ENCODE data around the gene SNU13. TPM values are rescaled to one million over a fixed set of nuclear protein-coding genes. Genes with fewer than 3 reads are reported as not detected.

Gene SNU13
- total and polyA plus RNA-seq, 7 donors = 69.8 to 146 (median 105) TPM

DNA sequence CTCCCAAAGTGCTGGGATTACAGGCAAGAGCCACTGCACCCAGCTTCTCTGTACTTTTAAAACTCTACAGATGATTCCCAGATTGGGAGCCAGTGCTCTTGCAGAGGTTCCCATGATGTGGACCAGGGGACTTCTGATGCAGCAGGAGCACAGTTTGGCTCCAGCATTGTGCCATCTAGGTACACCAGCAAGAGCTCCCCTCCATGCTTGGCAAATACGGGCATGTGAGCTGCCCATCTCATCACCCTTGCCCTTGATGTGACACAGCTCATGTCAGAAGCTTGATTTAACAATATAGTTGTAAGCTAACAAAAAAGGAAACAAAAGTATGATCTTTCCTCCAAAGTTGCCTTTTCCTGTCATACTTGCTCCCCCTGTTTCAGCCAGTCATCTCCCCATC, 28.7 kb downstream of the SNU13 start:
- H3K9me3 ChIP-seq = no peaks in the 10 kb centered on the region
- H3K36me3 ChIP-seq = peaks cover 76 to 100% (median 90%) of the 10 kb centered on the region in 4 donors
- no peak overlapping the region for H3K4me3 ChIP-seq
- WGBS, 2 donors = 90 to 93% methylated on average over 1 of the region's 1 CpG
- no peak for TF ChIP-seq POLR2AphosphoS5 (IDR thresholded peaks at IDR 0.05)
- no peak for TF ChIP-seq POLR2A (IDR thresholded peaks at IDR 0.05)
- TF ChIP-seq EP300 (IDR thresholded peaks at IDR 0.05) = no peak
- TF ChIP-seq, protein P1, sequence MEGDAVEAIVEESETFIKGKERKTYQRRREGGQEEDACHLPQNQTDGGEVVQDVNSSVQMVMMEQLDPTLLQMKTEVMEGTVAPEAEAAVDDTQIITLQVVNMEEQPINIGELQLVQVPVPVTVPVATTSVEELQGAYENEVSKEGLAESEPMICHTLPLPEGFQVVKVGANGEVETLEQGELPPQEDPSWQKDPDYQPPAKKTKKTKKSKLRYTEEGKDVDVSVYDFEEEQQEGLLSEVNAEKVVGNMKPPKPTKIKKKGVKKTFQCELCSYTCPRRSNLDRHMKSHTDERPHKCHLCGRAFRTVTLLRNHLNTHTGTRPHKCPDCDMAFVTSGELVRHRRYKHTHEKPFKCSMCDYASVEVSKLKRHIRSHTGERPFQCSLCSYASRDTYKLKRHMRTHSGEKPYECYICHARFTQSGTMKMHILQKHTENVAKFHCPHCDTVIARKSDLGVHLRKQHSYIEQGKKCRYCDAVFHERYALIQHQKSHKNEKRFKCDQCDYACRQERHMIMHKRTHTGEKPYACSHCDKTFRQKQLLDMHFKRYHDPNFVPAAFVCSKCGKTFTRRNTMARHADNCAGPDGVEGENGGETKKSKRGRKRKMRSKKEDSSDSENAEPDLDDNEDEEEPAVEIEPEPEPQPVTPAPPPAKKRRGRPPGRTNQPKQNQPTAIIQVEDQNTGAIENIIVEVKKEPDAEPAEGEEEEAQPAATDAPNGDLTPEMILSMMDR (IDR thresholded peaks at IDR 0.05) = no peak
- H3K27me3 ChIP-seq = no peaks in the 10 kb centered on the region
- intact Hi-C loops (cut with DNase I) = no loop called here
- no peak for DNase-seq
- H3K4me1 ChIP-seq = no peaks in the 10 kb centered on the region
- H3K27ac ChIP-seq = no peak overlapping the region

DNA sequence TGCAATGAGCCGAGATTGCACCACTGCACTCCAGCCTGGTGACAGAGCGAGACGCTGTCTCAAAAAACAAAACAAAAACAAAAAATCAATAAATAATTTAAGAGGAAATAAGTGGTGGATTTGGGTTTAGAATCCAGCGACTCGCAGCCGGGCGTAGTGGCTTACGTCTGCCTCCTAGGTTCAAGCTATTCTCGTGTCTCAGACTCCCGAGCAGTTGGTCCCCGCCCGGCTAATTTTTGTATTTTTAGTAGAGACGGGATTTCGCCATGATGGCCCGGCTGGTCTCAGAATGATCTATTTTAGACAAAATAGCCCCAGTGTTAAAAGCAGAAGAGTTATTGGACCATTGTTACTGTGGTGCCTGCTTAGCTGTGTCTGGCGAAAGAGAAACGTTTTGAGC, 29.8 kb downstream of the SNU13 start:
- Histone ChIP-seq H3K4me1 (no peaks in the 10 kb centered on the region), H3K27me3 (no peaks in the 10 kb centered on the region), H3K36me3 (peaks cover 87 to 100% (median 94%) of the 10 kb centered on the region in 4 donors), H3K4me3 (no peak overlapping the region), H3K27ac (no peak overlapping the region), H3K9me3 (no peaks in the 10 kb centered on the region)
- whole genome bisulfite sequencing, 2 donors = 96% methylated on average over 17 of the region's 17 CpGs
- DNase-seq = no peak
- TF ChIP-seq EP300 (IDR thresholded peaks at IDR 0.05) (no peak), POLR2A (IDR thresholded peaks at IDR 0.05) (no peak), POLR2AphosphoS5 (IDR thresholded peaks at IDR 0.05) (no peak)
- TF ChIP-seq, protein P1 (IDR thresholded peaks at IDR 0.05) = no peak
- intact Hi-C loops (cut with DNase I) = no loop called here

DNA sequence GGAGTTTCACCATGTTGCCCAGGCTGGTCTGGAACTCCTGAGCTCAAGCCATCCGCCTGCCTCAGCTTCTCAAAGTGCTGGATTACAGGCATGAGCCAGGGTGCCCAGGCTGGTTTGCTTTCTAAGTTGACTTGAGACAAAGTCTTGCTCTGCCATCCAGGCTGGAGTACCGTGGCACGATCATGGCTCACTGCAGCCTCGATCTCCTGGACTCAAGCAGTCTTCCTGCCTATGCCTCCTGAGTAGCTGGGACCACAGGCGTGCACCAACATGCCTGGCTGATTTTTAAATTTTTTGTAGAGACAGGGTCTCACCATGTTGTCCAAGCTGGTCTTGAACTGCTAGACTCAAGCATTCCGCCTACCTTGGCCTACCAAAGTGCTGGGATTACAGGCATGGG, 31.0 kb downstream of the SNU13 start:
- H3K4me1 ChIP-seq = no peaks in the 10 kb centered on the region
- WGBS, 2 donors = 97 to 98% methylated on average over 6 of the region's 6 CpGs
- DNase-seq = no peak

DNA sequence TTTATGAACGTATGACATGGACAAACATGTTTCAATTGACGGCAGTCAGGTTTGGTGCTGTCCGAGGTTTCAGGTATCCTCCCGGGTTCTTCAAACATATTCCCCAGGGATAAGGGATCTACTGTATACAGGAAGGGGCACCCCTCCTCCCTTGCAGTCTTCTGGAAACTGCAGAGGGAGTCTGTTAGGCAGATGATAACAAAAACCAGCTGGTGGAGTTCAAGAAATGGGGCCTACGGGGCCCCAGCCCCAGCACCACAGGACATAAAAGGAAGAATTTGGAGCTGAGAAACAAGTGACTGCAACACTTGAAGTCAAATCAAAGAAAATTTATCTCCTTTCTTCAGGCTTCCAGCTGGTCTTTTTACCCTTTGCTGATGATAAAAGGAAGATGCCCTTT, 32.1 kb downstream of the SNU13 start:
- no peak for DNase-seq
- no peak overlapping the region for H3K4me3 ChIP-seq
- no peak overlapping the region for H3K27ac ChIP-seq
- 82 to 90% methylated on average over 5 of the region's 5 CpGs for WGBS, 2 donors
- H3K27me3 ChIP-seq = no peaks in the 10 kb centered on the region
- intact Hi-C loops (cut with DNase I) = no loop called here
- peaks cover 91 to 100% (median 96%) of the 10 kb centered on the region in 4 donors for H3K36me3 ChIP-seq
- TF ChIP-seq EP300 (IDR thresholded peaks at IDR 0.05) = no peak
- no peaks in the 10 kb centered on the region for H3K4me1 ChIP-seq
- H3K9me3 ChIP-seq = no peaks in the 10 kb centered on the region

More for the DNA sequence above, 31.0 kb downstream of the SNU13 start:
- Histone ChIP-seq H3K27me3 (no peaks in the 10 kb centered on the region), H3K27ac (no peak overlapping the region), H3K36me3 (peaks cover 89 to 100% (median 95%) of the 10 kb centered on the region in 4 donors), H3K9me3 (no peaks in the 10 kb centered on the region), H3K4me3 (no peak overlapping the region)
- TF ChIP-seq, protein P1 (IDR thresholded peaks at IDR 0.05) = no peak
- no peak for TF ChIP-seq EP300 (IDR thresholded peaks at IDR 0.05)
- TF ChIP-seq POLR2A (IDR thresholded peaks at IDR 0.05) = no peak
- no peak for TF ChIP-seq POLR2AphosphoS5 (IDR thresholded peaks at IDR 0.05)
- intact Hi-C loops (cut with DNase I) = no loop called here

DNA sequence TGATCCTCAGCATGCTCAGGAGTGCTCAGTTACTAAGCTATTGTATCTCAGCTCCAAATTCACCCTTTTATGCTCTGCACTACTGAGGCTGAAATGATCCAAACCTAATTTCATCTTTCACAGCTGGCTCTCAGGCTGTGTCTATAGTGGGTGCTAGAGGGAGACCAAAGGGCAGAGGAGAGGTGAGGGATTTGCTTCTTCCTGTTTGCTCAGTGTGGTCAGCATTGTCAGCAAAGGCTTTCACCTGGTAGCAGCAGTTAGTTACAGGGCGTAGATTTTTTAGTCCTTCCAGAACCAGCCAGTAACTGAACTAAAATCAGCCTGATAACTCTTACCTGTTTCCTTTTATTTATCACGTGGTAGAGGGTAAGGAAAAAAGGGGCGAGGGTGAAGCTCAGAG, 34.3 kb downstream of the SNU13 start:
- no peak for TF ChIP-seq POLR2AphosphoS5 (IDR thresholded peaks at IDR 0.05)
- TF ChIP-seq EP300 (IDR thresholded peaks at IDR 0.05) = no peak
- TF ChIP-seq, protein P1 (IDR thresholded peaks at IDR 0.05) = no peak
- TF ChIP-seq POLR2A (IDR thresholded peaks at IDR 0.05) = no peak
- Histone ChIP-seq H3K9me3 (no peaks in the 10 kb centered on the region), H3K27ac (no peak overlapping the region), H3K36me3 (peaks cover 86 to 100% (median 94%) of the 10 kb centered on the region in 4 donors), H3K27me3 (no peaks in the 10 kb centered on the region), H3K4me1 (no peaks in the 10 kb centered on the region), H3K4me3 (no peak overlapping the region)
- no peak for DNase-seq
- WGBS, 2 donors = 93 to 94% methylated on average over 3 of the region's 3 CpGs
- intact Hi-C loops (cut with DNase I) = no loop called here

Data from sigmoid colon (tissue), 7 donors.